Pons (tissue), 1 donor: ENCODE results near the gene DCK.

Experiments used
- DNase-seq: peaks from one replicate; pipeline ENCODE4 v3.0.0-alpha.2; 2016; ENCODE audit warnings: low spot score

DCK gene

GRCh38 chr4:71064521-71064920, 71.1 kb downstream of the DCK start:
- no peak for DNase-seq

- DNase-seq, result no peak
Measured at GRCh38 chr4:71065991-71066510, 72.6 kb downstream of the DCK start.

GRCh38 chr4:71066737-71067716, 73.6 kb downstream of the DCK start:
- DNase-seq, result no peak

- DNase-seq, result no peak
Measured at GRCh38 chr4:71069063-71069462, 75.6 kb downstream of the DCK start.

- no peak for DNase-seq
Measured at GRCh38 chr4:71070015-71070414, 76.6 kb downstream of the DCK start.

GRCh38 chr4:71074452-71075299, 81.2 kb downstream of the DCK start:
- DNase-seq, result peak; percentile 11
